ENCODE measurements around the gene TPM4.

TPM4 gene

GRCh38 chr19:16144216-16144581, 67.9 kb downstream of the TPM4 start:
- FAIRE-seq (no peak), DNase-seq (ENCODE audit: insufficient read length, low spot score) (no peak)
- TF ChIP-seq, protein P1, sequence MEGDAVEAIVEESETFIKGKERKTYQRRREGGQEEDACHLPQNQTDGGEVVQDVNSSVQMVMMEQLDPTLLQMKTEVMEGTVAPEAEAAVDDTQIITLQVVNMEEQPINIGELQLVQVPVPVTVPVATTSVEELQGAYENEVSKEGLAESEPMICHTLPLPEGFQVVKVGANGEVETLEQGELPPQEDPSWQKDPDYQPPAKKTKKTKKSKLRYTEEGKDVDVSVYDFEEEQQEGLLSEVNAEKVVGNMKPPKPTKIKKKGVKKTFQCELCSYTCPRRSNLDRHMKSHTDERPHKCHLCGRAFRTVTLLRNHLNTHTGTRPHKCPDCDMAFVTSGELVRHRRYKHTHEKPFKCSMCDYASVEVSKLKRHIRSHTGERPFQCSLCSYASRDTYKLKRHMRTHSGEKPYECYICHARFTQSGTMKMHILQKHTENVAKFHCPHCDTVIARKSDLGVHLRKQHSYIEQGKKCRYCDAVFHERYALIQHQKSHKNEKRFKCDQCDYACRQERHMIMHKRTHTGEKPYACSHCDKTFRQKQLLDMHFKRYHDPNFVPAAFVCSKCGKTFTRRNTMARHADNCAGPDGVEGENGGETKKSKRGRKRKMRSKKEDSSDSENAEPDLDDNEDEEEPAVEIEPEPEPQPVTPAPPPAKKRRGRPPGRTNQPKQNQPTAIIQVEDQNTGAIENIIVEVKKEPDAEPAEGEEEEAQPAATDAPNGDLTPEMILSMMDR (IDR thresholded peaks at IDR 0.05; ENCODE audit: insufficient read depth, missing control alignments), result no peak

DNA sequence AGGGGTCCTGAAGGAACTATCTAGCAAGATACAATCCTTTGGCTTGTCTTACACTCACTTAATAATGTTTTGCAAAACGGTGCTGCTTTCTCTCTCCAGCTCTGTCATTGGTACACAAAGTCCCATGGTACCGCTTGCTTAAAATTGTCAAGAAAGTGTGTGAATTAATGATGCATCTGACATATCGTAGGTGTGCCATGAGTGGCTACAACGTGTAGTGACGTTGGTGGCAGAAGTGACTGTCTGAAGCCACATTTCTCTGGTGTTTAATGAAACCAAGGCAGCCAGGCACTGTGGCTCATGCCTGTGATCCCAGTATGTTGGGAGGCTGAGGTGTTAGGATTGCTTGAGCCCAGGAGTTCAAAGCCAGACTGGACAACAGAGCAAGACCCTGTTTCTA, 69.8 kb downstream of the TPM4 start:
- DNase-seq (ENCODE audit: insufficient read length, low spot score) (no peak), FAIRE-seq (no peak)
- TF ChIP-seq, protein P1 (IDR thresholded peaks at IDR 0.05; ENCODE audit: insufficient read depth, missing control alignments), result no peak

DNA sequence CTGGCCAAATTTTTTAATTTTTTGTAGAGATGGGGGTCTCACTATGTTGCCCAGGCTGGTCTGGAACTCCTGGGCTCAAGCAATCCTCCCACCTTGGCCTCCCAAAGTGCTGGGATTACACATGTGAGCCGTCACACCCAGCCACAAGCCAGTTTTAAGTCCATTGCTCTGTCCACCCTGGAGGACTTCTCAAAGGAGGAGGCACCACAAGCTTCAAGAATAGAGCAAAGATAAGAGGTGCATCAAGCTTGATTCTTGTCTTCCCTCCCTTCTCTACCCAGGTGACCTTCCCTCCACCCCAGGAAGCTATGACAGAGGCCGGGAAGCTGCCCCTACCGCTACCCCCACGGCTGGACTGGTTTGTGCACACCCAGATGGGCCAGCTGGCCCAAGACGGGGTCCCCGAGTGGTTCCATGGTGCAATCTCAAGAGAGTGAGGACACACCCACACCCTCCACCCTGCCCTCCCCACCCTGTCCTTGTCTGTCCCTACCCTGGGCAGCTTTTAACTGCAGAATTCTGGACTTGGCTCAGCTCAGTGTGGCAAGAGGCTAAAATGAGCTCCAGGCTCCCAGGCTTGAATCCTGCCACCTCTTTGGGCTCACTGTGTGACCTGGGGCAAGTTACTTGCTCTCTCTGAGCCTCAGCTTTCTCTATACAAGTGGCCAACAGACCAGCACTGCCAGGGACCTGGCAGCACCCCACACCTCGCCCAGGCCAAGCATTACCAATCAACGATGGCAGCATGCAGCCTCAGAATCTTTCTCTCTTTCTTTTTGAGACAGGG, 72.3 kb downstream of the TPM4 start:
- TF ChIP-seq, protein P1 (IDR thresholded peaks at IDR 0.05; ENCODE audit: insufficient read depth, missing control alignments), result no peak
- FAIRE-seq (no peak), DNase-seq (ENCODE audit: insufficient read length, low spot score) (no peak)
